CD14-positive monocyte (primary cell): ENCODE data around the gene DCPS. TPM values are rescaled to one million over a fixed set of nuclear protein-coding genes. Genes with fewer than 3 reads are reported as not detected.
"Not testable (repeated sequence)": the region's sequence is repeated elsewhere in the genome, so short reads cannot be mapped to it uniquely, and the experiment has no call there.

ENCODE experiments used
- DNase-seq, 3 donors: peaks; one replicate each; pipeline ENCODE4 v3.0.0-alpha.2; 2011 to 2022
- H2AFZ ChIP-seq: 2 replicates; pipeline ENCODE4 v1.6.0; 2012; ENCODE audit warnings: mild to moderate bottlenecking, low read depth, low read length, inconsistent platforms; ENCODE audit not compliant: insufficient read depth, poor library complexity, severe bottlenecking
- H3K27ac ChIP-seq, 2 donors: 1 replicate in 1 of 2; 2 replicates in 1 of 2; pipeline ENCODE4 v1.5.1; 2012 to 2013; ENCODE audit warnings: low read length in 2 of 2, control low read depth in 1 of 2, inconsistent platforms in 1 of 2, low read depth in 1 of 2, mild to moderate bottlenecking in 1 of 2
- H3K27me3 ChIP-seq, 2 donors: one replicate each; pipeline versions ENCODE4 v1.6.0 to v1.6.1; 2011 to 2013; ENCODE audit warnings: low read length in 2 of 2; ENCODE audit not compliant: control insufficient read depth in 2 of 2, insufficient read depth in 2 of 2
- H3K36me3 ChIP-seq, 2 donors: replicated peaks in 1 of 2; 1 replicate in 1 of 2; 2 replicates in 1 of 2; pipeline versions ENCODE4 v1.5.1 to v1.6.1; 2012 to 2013; ENCODE audit warnings: low read length in 2 of 2, control low read depth in 1 of 2, inconsistent platforms in 1 of 2, mild to moderate bottlenecking in 1 of 2; ENCODE audit not compliant: insufficient read depth in 2 of 2, control insufficient read depth in 1 of 2
- H3K4me1 ChIP-seq, 2 donors: 1 replicate in 1 of 2; 2 replicates in 1 of 2; pipeline versions ENCODE4 v1.5.1 to v1.6.1; 2012 to 2013; ENCODE audit warnings: low read length in 2 of 2, control low read depth in 1 of 2, inconsistent platforms in 1 of 2, mild to moderate bottlenecking in 1 of 2, moderate library complexity in 1 of 2; ENCODE audit not compliant: insufficient read depth in 2 of 2, control insufficient read depth in 1 of 2
- H3K4me2 ChIP-seq: replicated peaks from 2 replicates; pipeline ENCODE3; 2012; ENCODE audit warnings: low read length, moderate library complexity, mild to moderate bottlenecking; ENCODE audit not compliant: poor library complexity, severe bottlenecking; ENCODE audit errors: extremely low read depth
- H3K4me3 ChIP-seq, 3 experiments: fragments of 200-600 bp in 1 of 3; sonication (generic) in 1 of 3; replicated peaks in 1 of 3; 1 replicate in 2 of 3; 2 replicates in 1 of 3; pipeline ENCODE4 v1.5.1; 2011 to 2013; ENCODE audit warnings: low read length in 3 of 3, mild to moderate bottlenecking in 3 of 3, control low read depth in 2 of 3, low read depth in 2 of 3, inconsistent platforms in 1 of 3, moderate library complexity in 1 of 3
- H3K79me2 ChIP-seq: 2 replicates; pipeline ENCODE4 v1.6.0; 2012; ENCODE audit warnings: mild to moderate bottlenecking, control low read depth, inconsistent platforms, low read length, moderate library complexity; ENCODE audit not compliant: insufficient read depth
- H3K9ac ChIP-seq: 2 replicates; pipeline ENCODE4 v1.6.0; 2017; ENCODE audit warnings: low read length, mild to moderate bottlenecking; ENCODE audit not compliant: insufficient read depth, poor library complexity, severe bottlenecking
- H3K9me3 ChIP-seq, 2 donors: replicated peaks in 1 of 2; 1 replicate in 1 of 2; 2 replicates in 1 of 2; pipeline versions ENCODE4 v1.5.1 to v1.6.1; 2012 to 2013; ENCODE audit warnings: low read length in 2 of 2, control low read depth in 1 of 2; ENCODE audit not compliant: control insufficient read depth in 1 of 2, insufficient read depth in 1 of 2
- H4K20me1 ChIP-seq: 2 replicates; pipeline ENCODE4 v1.6.0; 2012; ENCODE audit warnings: mild to moderate bottlenecking, low read length, control low read depth, moderate library complexity; ENCODE audit not compliant: insufficient read depth
- H3K27ac Mint-ChIP-seq, 7 donors: one replicate each; pipeline ENCODE4 v1.8.0; 2020; ENCODE audit warnings: mild to moderate bottlenecking in 7 of 7, mixed read lengths in 7 of 7, moderate library complexity in 6 of 7, inconsistent platforms in 2 of 7
- H3K27me3 Mint-ChIP-seq, 3 donors: one replicate each; pipeline ENCODE4 v1.8.0; 2021 to 2022; ENCODE audit warnings: low read depth in 3 of 3, mild to moderate bottlenecking in 3 of 3, mixed read lengths in 3 of 3, moderate library complexity in 3 of 3, inconsistent platforms in 1 of 3
- H3K36me3 Mint-ChIP-seq, 2 donors: one replicate each; pipeline ENCODE4 v1.8.0; 2020; ENCODE audit warnings: mixed read lengths in 2 of 2, inconsistent platforms in 1 of 2, mild to moderate bottlenecking in 1 of 2
- H3K4me1 Mint-ChIP-seq: one replicate; pipeline ENCODE4 v1.8.0; 2020; ENCODE audit warnings: mild to moderate bottlenecking, mixed read lengths
- H3K4me3 Mint-ChIP-seq, 2 donors: one replicate each; pipeline ENCODE4 v1.8.0; 2020; ENCODE audit warnings: mild to moderate bottlenecking in 2 of 2, mixed read lengths in 2 of 2, moderate library complexity in 1 of 2
- H3K9me3 Mint-ChIP-seq, 7 donors: one replicate each; pipeline ENCODE4 v1.8.0; 2020 to 2022; ENCODE audit warnings: mixed read lengths in 7 of 7, mild to moderate bottlenecking in 6 of 7, moderate library complexity in 6 of 7, inconsistent platforms in 2 of 7
- WGBS: methylation state at CpG from one replicate; pipeline ENCODE4 v1.1.5; 2013; ENCODE audit warnings: missing lambda C conversion rate; ENCODE audit not compliant: insufficient coverage; 5-methylcytosine and 5-hydroxymethylcytosine counted together
- intact Hi-C, 2 donors: fragments of 100-400 bp; cut with micrococcal nuclease; formaldehyde crosslinking; loops; one replicate each; pipeline versions ENCODE4 v1.15.0 to v1.15.1; 2023
- polyA plus RNA-seq, 3 donors: library from polyadenylated mRNA; depleted of rRNA in 1 of 3; unstranded in 2 of 3; stranded (reverse) in 1 of 3; fragments of 300-500 nt in 2 of 3; fragments of >200 nt in 1 of 3; fragmentation: Illumina TruSeq in 2 of 3; gene quantifications; 1 replicate in 2 of 3; 2 replicates in 1 of 3; pipeline ENCODE4 v1.2.3, GENCODE V29; 2012 to 2021
- TF ChIP-seq, protein P1 (sequence below): fragments of 200-600 bp; IDR thresholded peaks from one replicate; pipeline ENCODE4 v1.8.0; 2022; ENCODE audit warnings: antibody characterized with exemption, mild to moderate bottlenecking

Gene DCPS
- polyA plus RNA-seq, 3 donors: 26.3 to 30.7 (median 30.4) TPM

DNA sequence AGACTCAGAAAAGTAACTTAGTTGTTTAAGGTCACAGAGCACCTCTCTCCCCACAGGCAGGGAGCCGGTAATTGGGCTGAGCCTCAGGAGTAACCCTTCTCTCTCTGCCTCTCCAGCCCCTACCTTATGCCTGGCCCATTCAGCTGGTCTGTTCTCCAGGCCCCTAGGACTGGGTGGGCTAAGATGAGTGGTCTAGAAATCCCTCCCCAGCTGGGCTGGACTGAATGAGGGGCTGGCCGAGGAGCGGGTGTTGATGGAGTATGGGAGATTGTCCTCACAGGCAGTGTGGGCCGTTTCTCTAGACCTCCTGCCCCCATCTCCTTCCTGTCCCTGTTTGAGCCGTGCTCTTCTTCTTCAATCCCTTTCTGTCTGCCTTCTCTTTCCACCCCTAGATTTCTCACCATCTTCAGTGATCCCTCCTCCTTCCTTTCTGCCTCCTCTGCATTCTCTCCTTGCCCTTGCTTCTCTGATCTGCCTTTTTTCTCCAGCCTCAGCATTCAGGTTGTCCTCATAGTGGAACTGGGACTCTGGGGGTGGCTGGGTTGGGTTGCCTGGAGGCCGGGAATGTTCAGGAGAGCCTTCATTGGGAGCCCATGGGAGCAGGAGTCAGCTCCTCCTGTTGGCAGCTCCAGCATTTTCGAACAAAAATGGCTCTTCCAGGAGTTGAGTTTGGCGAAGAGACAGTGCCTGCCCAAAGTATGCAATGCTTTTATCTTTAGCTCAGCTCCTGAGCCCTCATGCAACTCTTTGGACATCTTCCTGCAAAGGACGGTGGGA lies 59.2 kb downstream of the DCPS start:
- Histone ChIP-seq H3K79me2 (peaks cover 66% of the 10 kb centered on the region), H2AFZ (no peak overlapping the region), H3K4me2 (no peak overlapping the region), H3K27ac (no peak overlapping the region), H4K20me1 (no peaks in the 10 kb centered on the region), H3K9me3 (no peaks in the 10 kb centered on the region), H3K4me3 (no peak overlapping the region), H3K4me1 (peaks cover 17 to 28% of the 10 kb centered on the region in 2 donors), H3K27me3 (no peaks in the 10 kb centered on the region), H3K9ac (no peak overlapping the region), H3K36me3 (no peaks in the 10 kb centered on the region)
- H3K9me3 Mint-ChIP-seq: no peaks in the 10 kb centered on the region
- H3K27me3 Mint-ChIP-seq: peaks cover 0 to 5% (median 3%) of the 10 kb centered on the region in 3 donors
- TF ChIP-seq, protein P1, sequence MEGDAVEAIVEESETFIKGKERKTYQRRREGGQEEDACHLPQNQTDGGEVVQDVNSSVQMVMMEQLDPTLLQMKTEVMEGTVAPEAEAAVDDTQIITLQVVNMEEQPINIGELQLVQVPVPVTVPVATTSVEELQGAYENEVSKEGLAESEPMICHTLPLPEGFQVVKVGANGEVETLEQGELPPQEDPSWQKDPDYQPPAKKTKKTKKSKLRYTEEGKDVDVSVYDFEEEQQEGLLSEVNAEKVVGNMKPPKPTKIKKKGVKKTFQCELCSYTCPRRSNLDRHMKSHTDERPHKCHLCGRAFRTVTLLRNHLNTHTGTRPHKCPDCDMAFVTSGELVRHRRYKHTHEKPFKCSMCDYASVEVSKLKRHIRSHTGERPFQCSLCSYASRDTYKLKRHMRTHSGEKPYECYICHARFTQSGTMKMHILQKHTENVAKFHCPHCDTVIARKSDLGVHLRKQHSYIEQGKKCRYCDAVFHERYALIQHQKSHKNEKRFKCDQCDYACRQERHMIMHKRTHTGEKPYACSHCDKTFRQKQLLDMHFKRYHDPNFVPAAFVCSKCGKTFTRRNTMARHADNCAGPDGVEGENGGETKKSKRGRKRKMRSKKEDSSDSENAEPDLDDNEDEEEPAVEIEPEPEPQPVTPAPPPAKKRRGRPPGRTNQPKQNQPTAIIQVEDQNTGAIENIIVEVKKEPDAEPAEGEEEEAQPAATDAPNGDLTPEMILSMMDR: no peak
- WGBS: 80% methylated on average over 5 of the region's 9 CpGs
- intact Hi-C loops: no loop called here
- DNase-seq: no peak
- H3K27ac Mint-ChIP-seq: no peak overlapping the region
- peaks cover 45% of the 10 kb centered on the region for H3K4me1 Mint-ChIP-seq
- peaks cover 6 to 12% of the 10 kb centered on the region in 2 donors for H3K36me3 Mint-ChIP-seq
- H3K4me3 Mint-ChIP-seq: no peak overlapping the region

DNA sequence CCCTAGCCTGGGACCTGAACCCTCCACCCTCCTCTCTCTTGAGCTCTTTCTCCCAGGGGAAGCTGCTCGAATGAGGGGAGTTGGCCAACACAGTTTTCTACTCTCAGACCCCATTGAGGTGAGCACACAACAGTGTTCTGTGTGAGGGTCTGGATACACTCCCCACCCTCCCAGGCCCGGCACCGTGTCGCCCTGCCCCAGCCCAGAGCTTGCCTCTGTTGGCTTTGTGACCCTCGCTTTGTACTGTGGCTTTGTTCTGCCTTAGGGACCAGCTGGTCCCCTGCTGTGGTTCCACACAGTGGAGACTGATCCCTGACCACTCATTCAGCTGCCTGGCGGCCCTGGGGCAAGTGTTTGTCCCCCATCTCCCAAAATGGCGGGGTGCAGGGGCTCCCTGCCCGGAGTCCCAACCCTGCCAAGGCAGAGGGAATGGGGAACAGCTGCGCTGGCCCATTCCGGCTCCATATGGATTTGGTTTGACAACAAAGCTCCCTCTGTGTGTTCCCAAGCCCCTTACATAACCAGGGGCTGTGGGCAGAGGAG lies 59.9 kb downstream of the DCPS start:
- Histone ChIP-seq H3K36me3 (no peaks in the 10 kb centered on the region), H3K4me1 (peaks cover 20 to 28% of the 10 kb centered on the region in 2 donors), H3K27ac (no peak overlapping the region), H3K9ac (no peak overlapping the region), H3K4me3 (no peak overlapping the region), H3K4me2 (no peak overlapping the region), H3K27me3 (no peaks in the 10 kb centered on the region), H2AFZ (no peak overlapping the region), H3K9me3 (no peaks in the 10 kb centered on the region), H4K20me1 (no peaks in the 10 kb centered on the region), H3K79me2 (peaks cover 62% of the 10 kb centered on the region)
- TF ChIP-seq, protein P1: no peak
- DNase-seq: no peak
- WGBS: 85% methylated on average over 6 of the region's 10 CpGs
- peaks cover 6 to 10% of the 10 kb centered on the region in 2 donors for H3K36me3 Mint-ChIP-seq
- no peaks in the 10 kb centered on the region for H3K9me3 Mint-ChIP-seq
- H3K27me3 Mint-ChIP-seq: peaks cover 0 to 5% (median under 1%) of the 10 kb centered on the region in 3 donors
- H3K27ac Mint-ChIP-seq: peak overlapping the region in 1 of 7 donors; percentile 44
- intact Hi-C loops: no loop called here
- peaks cover 44% of the 10 kb centered on the region for H3K4me1 Mint-ChIP-seq
- H3K4me3 Mint-ChIP-seq: no peak overlapping the region

DNA sequence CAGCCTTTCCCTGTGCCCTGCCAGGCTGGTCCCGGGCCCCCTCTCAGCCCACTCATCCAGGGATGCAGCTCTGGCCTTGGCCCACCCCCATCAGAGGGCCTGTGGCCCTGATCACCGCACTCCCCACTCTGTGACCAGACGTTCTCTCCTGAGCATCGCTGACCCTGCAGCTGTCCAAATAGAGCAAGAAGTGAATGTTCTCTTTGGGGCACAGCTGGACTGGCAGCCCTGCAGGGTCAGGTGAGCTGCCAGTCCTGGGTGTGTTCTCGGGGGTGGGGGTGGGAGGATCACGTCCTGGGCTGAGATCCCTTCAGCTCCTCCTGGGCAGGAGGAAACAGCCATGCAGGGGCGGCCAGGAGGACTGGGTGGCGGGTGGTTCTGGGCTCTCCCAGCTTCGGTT lies 60.9 kb downstream of the DCPS start:
- H3K27ac ChIP-seq, H3K9me3 Mint-ChIP-seq, H3K4me3 ChIP-seq, intact Hi-C loops, H3K4me2 ChIP-seq, H3K27ac Mint-ChIP-seq, H3K4me3 Mint-ChIP-seq, H2AFZ ChIP-seq, H3K9ac ChIP-seq, H3K27me3 ChIP-seq, H3K36me3 ChIP-seq, H3K27me3 Mint-ChIP-seq, H3K36me3 Mint-ChIP-seq, H4K20me1 ChIP-seq, H3K9me3 ChIP-seq, DNase-seq: not testable (repeated sequence)
- Histone ChIP-seq H3K4me1 (peaks cover 25 to 35% of the 10 kb centered on the region in 2 donors), H3K79me2 (peaks cover 60% of the 10 kb centered on the region)
- WGBS: no CpG with 5 or more reads among the region's 9 CpGs
- peaks cover 49% of the 10 kb centered on the region for H3K4me1 Mint-ChIP-seq
